Measurements from ENCODE around the gene NID1.

NID1 gene

DNA sequence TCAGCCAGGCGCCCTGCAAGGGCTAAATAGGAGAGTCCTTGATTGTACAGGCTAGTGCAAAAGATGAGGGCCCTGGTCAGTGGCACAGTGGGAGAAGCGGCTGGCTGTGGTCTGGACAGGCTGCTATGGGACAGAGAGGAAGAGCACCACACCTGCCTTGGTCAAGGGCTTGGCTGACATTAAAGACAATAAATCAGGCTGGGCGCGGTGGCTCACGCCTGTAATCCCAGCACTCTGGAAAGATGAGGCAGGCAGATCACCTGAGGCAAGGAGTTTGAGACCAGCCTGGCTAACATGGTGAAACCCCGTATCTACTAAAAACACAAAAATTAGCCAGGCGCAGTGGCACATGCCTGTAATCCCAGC, 62.9 kb downstream of the NID1 start:
- H3K4me1 Mint-ChIP-seq = peaks cover 9% of the 10 kb centered on the region
- TF ChIP-seq, protein P1, sequence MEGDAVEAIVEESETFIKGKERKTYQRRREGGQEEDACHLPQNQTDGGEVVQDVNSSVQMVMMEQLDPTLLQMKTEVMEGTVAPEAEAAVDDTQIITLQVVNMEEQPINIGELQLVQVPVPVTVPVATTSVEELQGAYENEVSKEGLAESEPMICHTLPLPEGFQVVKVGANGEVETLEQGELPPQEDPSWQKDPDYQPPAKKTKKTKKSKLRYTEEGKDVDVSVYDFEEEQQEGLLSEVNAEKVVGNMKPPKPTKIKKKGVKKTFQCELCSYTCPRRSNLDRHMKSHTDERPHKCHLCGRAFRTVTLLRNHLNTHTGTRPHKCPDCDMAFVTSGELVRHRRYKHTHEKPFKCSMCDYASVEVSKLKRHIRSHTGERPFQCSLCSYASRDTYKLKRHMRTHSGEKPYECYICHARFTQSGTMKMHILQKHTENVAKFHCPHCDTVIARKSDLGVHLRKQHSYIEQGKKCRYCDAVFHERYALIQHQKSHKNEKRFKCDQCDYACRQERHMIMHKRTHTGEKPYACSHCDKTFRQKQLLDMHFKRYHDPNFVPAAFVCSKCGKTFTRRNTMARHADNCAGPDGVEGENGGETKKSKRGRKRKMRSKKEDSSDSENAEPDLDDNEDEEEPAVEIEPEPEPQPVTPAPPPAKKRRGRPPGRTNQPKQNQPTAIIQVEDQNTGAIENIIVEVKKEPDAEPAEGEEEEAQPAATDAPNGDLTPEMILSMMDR (IDR thresholded peaks at IDR 0.05; ENCODE audit: unreplicated experiment in 3 of 3) = no peak
- H3K4me3 Mint-ChIP-seq = no peak overlapping the region
- no peaks in the 10 kb centered on the region for H3K27me3 Mint-ChIP-seq (ENCODE audit: low read depth)
- H3K36me3 Mint-ChIP-seq (ENCODE audit: low read depth) = peaks cover 49% of the 10 kb centered on the region
- peak overlapping the region in 2 of 3 experiments; percentile 43 to 60 for H3K27ac Mint-ChIP-seq
- H3K9me3 Mint-ChIP-seq = no peaks in the 10 kb centered on the region

DNA sequence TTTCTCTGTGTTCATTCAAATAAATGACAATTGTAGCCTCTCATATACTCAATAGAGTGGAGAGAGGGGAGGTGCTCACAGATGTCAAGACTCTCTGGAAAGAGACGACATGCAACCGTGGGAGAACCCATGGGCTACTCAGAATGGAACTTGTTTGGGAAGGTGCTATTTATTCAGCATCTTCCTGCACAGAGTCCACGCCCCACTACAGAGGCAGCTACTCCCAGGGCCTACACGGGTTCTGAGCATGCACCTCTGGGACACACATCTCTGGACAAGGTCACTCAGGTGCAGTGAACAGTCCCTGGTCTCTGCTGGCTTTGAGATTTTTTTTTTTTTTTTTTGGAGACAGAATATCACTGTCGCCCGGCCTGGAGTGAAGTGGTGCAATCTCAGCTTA, 64.1 kb downstream of the NID1 start:
- Mint-ChIP-seq H3K9me3 (no peaks in the 10 kb centered on the region), H3K4me1 (peaks cover 9% of the 10 kb centered on the region), H3K4me3 (no peak overlapping the region), H3K27ac (no peak overlapping the region), H3K27me3 (ENCODE audit: low read depth) (no peaks in the 10 kb centered on the region), H3K36me3 (ENCODE audit: low read depth) (peaks cover 38% of the 10 kb centered on the region)
- TF ChIP-seq, protein P1 (IDR thresholded peaks at IDR 0.05; ENCODE audit: unreplicated experiment in 3 of 3) = no peak

DNA sequence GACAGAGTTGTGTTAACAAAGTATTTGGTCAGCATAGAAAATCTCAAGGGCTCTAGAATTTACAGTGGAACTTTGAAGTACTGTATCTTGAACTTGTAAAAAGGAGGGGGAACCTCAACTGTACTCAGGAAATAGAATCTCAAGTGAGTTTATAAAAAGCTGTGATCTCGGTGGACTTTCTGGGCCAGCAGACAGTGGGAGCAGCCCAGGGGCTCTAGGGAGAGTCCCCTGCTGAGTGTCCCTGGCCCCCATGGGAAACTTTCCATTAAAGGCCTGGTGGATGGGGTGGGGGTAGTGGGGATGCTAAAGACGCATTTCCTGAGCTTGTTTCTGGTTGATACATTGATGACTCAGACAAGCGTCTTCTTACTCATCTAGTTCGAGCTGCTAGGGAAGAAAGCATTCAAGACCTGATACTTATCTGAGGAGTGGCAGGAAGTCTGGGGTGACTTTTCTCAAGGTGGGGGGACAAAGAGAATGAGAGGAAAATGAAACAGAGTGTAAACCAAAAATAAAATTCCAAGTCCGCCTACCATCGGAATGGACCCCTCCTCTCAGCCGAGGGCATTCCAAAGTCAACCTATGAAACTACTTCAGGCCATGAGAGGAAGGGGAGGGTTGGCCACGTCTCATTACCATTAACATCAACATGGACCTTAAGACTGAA, 65.5 kb downstream of the NID1 start:
- peaks cover 41% of the 10 kb centered on the region for H3K36me3 Mint-ChIP-seq (ENCODE audit: low read depth)

DNA sequence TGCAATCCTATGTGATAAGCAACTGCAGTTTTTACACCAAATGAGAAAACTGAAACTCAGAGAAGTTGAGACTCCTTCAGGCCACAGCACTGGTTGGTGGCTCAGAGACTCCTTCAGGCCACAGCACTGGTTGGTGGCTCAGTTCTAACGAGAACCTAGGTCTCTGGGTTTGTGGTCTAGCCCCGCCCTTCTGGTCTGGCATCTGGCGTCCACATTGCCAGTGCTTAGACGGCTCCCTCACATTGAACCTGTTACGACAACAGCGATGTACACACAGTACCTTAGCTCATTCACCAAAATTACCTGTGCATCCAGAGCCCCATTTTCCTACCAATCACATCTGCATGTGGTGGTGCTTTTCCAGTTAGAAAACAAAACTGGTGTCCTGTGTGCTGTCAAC, 66.1 kb downstream of the NID1 start:
- no peaks in the 10 kb centered on the region for H3K27me3 Mint-ChIP-seq (ENCODE audit: low read depth)
- TF ChIP-seq, protein P1 (IDR thresholded peaks at IDR 0.05; ENCODE audit: unreplicated experiment in 3 of 3) = no peak
- H3K4me3 Mint-ChIP-seq = no peak overlapping the region
- no peak overlapping the region for H3K27ac Mint-ChIP-seq
- H3K36me3 Mint-ChIP-seq (ENCODE audit: low read depth) = peaks cover 37% of the 10 kb centered on the region
- peaks cover 9% of the 10 kb centered on the region for H3K4me1 Mint-ChIP-seq
- H3K9me3 Mint-ChIP-seq = no peaks in the 10 kb centered on the region

More for the DNA sequence above, 65.5 kb downstream of the NID1 start:
- Mint-ChIP-seq H3K27me3 (ENCODE audit: low read depth) (no peaks in the 10 kb centered on the region), H3K4me3 (no peak overlapping the region), H3K4me1 (peaks cover 9% of the 10 kb centered on the region), H3K27ac (peak overlapping the region; percentile 23 to 56 (median 48)), H3K9me3 (no peaks in the 10 kb centered on the region)
- TF ChIP-seq, protein P1 (IDR thresholded peaks at IDR 0.05; ENCODE audit: unreplicated experiment in 3 of 3) = no peak

DNA sequence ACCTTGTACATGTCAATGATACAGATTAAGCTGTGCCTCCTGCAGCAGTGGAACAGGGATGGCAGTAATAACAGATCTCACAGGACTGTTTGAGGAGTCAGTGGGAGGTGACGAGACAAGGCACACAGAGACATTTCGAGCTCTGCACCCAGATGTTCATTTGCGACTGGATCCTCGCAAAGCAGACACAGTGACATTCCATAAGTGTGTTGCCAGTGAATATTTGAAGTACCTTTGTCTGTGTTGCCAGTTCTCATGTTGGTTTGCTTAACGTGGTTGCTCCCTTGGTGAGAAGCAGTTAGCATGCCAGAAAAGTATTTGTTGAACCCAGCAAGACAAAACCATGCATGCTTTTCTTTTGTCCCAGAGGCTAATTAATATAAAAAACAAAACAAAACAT, 67.0 kb downstream of the NID1 start:
- Mint-ChIP-seq H3K36me3 (ENCODE audit: low read depth) (peaks cover 38% of the 10 kb centered on the region), H3K27me3 (ENCODE audit: low read depth) (no peaks in the 10 kb centered on the region), H3K4me3 (no peak overlapping the region), H3K9me3 (no peaks in the 10 kb centered on the region), H3K4me1 (peaks cover 9% of the 10 kb centered on the region), H3K27ac (no peak overlapping the region)
- TF ChIP-seq, protein P1 (IDR thresholded peaks at IDR 0.05; ENCODE audit: unreplicated experiment in 3 of 3) = no peak

DNA sequence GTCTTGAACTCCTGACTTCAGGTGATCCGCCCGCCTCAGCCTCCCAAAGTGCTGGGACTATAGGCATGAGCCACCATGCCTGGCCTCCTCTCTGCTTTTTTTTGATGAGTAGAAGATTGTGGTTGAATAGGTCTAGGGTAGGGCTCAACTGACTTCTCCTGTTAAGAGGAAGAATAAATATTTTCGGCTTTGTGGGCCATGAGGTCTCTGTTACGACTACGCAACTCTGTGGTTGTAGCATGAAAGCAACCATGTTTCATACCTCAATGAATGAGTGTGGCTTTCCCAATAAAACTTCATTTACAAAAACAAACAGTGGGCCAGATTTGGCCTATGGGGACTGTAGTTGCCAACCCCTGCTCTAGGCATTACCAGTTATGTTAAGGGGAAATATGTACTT, 67.8 kb downstream of the NID1 start:
- H3K36me3 Mint-ChIP-seq (ENCODE audit: low read depth) = peaks cover 40% of the 10 kb centered on the region
- H3K27ac Mint-ChIP-seq = no peak overlapping the region
- H3K9me3 Mint-ChIP-seq = peaks cover 6% of the 10 kb centered on the region
- H3K4me3 Mint-ChIP-seq = no peak overlapping the region
- H3K4me1 Mint-ChIP-seq = peaks cover 9% of the 10 kb centered on the region
- TF ChIP-seq, protein P1 (IDR thresholded peaks at IDR 0.05; ENCODE audit: unreplicated experiment in 3 of 3) = no peak
- H3K27me3 Mint-ChIP-seq (ENCODE audit: low read depth) = peaks cover 4% of the 10 kb centered on the region

Data from nephron (organoid).